Immature natural killer cell (primary cell): Measurements from ENCODE around the gene RAC2. TPM values are rescaled to one million over a fixed set of nuclear protein-coding genes. Genes with fewer than 3 reads are reported as not detected.
"Not testable (repeated sequence)": the region's sequence is repeated elsewhere in the genome, so short reads cannot be mapped to it uniquely, and the experiment has no call there.

Source experiments
- DNase-seq, 3 donors: peaks; one replicate each; pipeline ENCODE4 v3.0.0; 2022; ENCODE audit warnings: mixed read lengths in 1 of 3
- H3K27ac Mint-ChIP-seq, 6 donors: one replicate each; pipeline ENCODE4 v1.8.0; 2020; ENCODE audit warnings: mixed read lengths in 6 of 6, mild to moderate bottlenecking in 5 of 6, inconsistent platforms in 4 of 6, moderate library complexity in 3 of 6
- H3K27me3 Mint-ChIP-seq, 3 donors: one replicate each; pipeline ENCODE4 v1.8.0; 2020 to 2021; ENCODE audit warnings: low read depth in 3 of 3, mild to moderate bottlenecking in 3 of 3, mixed read lengths in 3 of 3, moderate library complexity in 3 of 3, inconsistent platforms in 1 of 3
- H3K36me3 Mint-ChIP-seq, 3 donors: one replicate each; pipeline ENCODE4 v1.8.0; 2020; ENCODE audit warnings: mixed read lengths in 3 of 3, inconsistent platforms in 2 of 3, mild to moderate bottlenecking in 2 of 3
- H3K4me1 Mint-ChIP-seq, 2 donors: one replicate each; pipeline ENCODE4 v1.8.0; 2020; ENCODE audit warnings: inconsistent platforms in 2 of 2, mild to moderate bottlenecking in 2 of 2, mixed read lengths in 2 of 2, moderate library complexity in 1 of 2
- H3K4me3 Mint-ChIP-seq, 5 donors: one replicate each; pipeline ENCODE4 v1.8.0; 2020; ENCODE audit warnings: mild to moderate bottlenecking in 5 of 5, mixed read lengths in 5 of 5, inconsistent platforms in 3 of 5, moderate library complexity in 3 of 5
- H3K9me3 Mint-ChIP-seq, 6 donors: one replicate each; pipeline ENCODE4 v1.8.0; 2020; ENCODE audit warnings: mild to moderate bottlenecking in 6 of 6, mixed read lengths in 6 of 6, inconsistent platforms in 4 of 6, moderate library complexity in 3 of 6
- polyA plus RNA-seq, 3 donors: library from polyadenylated mRNA; unstranded; fragments of 300-500 nt; fragmentation: Illumina TruSeq; gene quantifications; one replicate each; pipeline ENCODE4 v1.2.3, GENCODE V29; 2021

Gene RAC2
- polyA plus RNA-seq, 3 donors from 2014 or later = 962 to 1,843 (median 1,262) TPM

GRCh38 chr22:37242395-37242918, 1.6 kb downstream of the RAC2 start:
- H3K9me3 Mint-ChIP-seq = no peaks in the 10 kb centered on the region
- H3K4me1 Mint-ChIP-seq = peaks cover 74 to 75% of the 10 kb centered on the region in 2 donors
- peak; percentile 82 to 88 (median 84) for DNase-seq
- peak overlapping the region; percentile 95 to 99 (median 98) for H3K27ac Mint-ChIP-seq
- H3K4me3 Mint-ChIP-seq = peak overlapping the region; percentile 88 to 99 (median 98)
- peaks cover 9 to 34% (median 21%) of the 10 kb centered on the region in 3 donors for H3K36me3 Mint-ChIP-seq
- peaks cover 18 to 43% (median 18%) of the 10 kb centered on the region in 3 donors for H3K27me3 Mint-ChIP-seq

GRCh38 chr22:37241351-37242142, 2.5 kb downstream of the RAC2 start:
- Mint-ChIP-seq H3K36me3 (peaks cover 9 to 38% (median 23%) of the 10 kb centered on the region in 3 donors), H3K4me3 (peak overlapping the region; percentile 88 to 99 (median 98)), H3K4me1 (peaks cover 81 to 84% of the 10 kb centered on the region in 2 donors), H3K27me3 (peaks cover 17 to 44% (median 18%) of the 10 kb centered on the region in 3 donors), H3K9me3 (no peaks in the 10 kb centered on the region), H3K27ac (peak overlapping the region; percentile 95 to 99 (median 98))
- DNase-seq = peak; percentile 78 to 80 (median 79)

- peak overlapping the region; percentile 95 to 99 (median 98) for H3K27ac Mint-ChIP-seq
- H3K4me3 Mint-ChIP-seq = peak overlapping the region; percentile 88 to 99 (median 98)
- peaks cover 17 to 46% (median 18%) of the 10 kb centered on the region in 3 donors for H3K27me3 Mint-ChIP-seq
- peaks cover 87 to 91% of the 10 kb centered on the region in 2 donors for H3K4me1 Mint-ChIP-seq
- no peaks in the 10 kb centered on the region for H3K9me3 Mint-ChIP-seq
- no peak for DNase-seq
- H3K36me3 Mint-ChIP-seq = peaks cover 9 to 44% (median 28%) of the 10 kb centered on the region in 3 donors
These were observed 3.1 kb downstream of the RAC2 start for GRCh38 chr22:37240941-37241320.

GRCh38 chr22:37240240-37240940, 3.7 kb downstream of the RAC2 start:
- peak overlapping the region; percentile 95 to 99 (median 98) for H3K27ac Mint-ChIP-seq
- peak overlapping the region; percentile 88 to 99 (median 98) for H3K4me3 Mint-ChIP-seq
- no peaks in the 10 kb centered on the region for H3K9me3 Mint-ChIP-seq
- no peak for DNase-seq
- H3K36me3 Mint-ChIP-seq = peaks cover 9 to 48% (median 28%) of the 10 kb centered on the region in 3 donors
- H3K27me3 Mint-ChIP-seq = peaks cover 17 to 46% (median 18%) of the 10 kb centered on the region in 3 donors
- peaks cover 87 to 91% of the 10 kb centered on the region in 2 donors for H3K4me1 Mint-ChIP-seq

- Mint-ChIP-seq H3K4me3 (peak overlapping the region; percentile 84 to 99 (median 98)), H3K36me3 (peaks cover 12 to 52% (median 31%) of the 10 kb centered on the region in 3 donors), H3K9me3 (no peaks in the 10 kb centered on the region), H3K27me3 (peaks cover 17 to 45% (median 20%) of the 10 kb centered on the region in 3 donors), H3K4me1 (peaks cover 87 to 91% of the 10 kb centered on the region in 2 donors), H3K27ac (peak overlapping the region; percentile 95 to 99 (median 99))
- DNase-seq = no peak
These were observed 4.5 kb downstream of the RAC2 start for GRCh38 chr22:37239336-37240239.

GRCh38 chr22:37237371-37238268, 6.4 kb downstream of the RAC2 start:
- H3K27me3 Mint-ChIP-seq = peaks cover 9 to 35% (median 11%) of the 10 kb centered on the region in 3 donors
- H3K4me3 Mint-ChIP-seq = peak overlapping the region; percentile 76 to 93 (median 82)
- H3K9me3 Mint-ChIP-seq = no peaks in the 10 kb centered on the region
- DNase-seq = no peak
- H3K36me3 Mint-ChIP-seq = peaks cover 13 to 56% (median 31%) of the 10 kb centered on the region in 3 donors
- peaks cover 97 to 98% of the 10 kb centered on the region in 2 donors for H3K4me1 Mint-ChIP-seq
- peak overlapping the region; percentile 95 to 99 (median 99) for H3K27ac Mint-ChIP-seq

GRCh38 chr22:37235897-37236607, 8.0 kb downstream of the RAC2 start:
- Mint-ChIP-seq H3K27me3 (peaks cover 3 to 23% (median 5%) of the 10 kb centered on the region in 3 donors), H3K4me3 (peak overlapping the region; percentile 64 to 73 (median 69)), H3K4me1 (peaks cover 98% of the 10 kb centered on the region in 2 donors), H3K9me3 (no peaks in the 10 kb centered on the region), H3K27ac (peak overlapping the region; percentile 94 to 100 (median 99)), H3K36me3 (peaks cover 19 to 58% (median 28%) of the 10 kb centered on the region in 3 donors)
- no peak for DNase-seq

- H3K9me3 Mint-ChIP-seq = no peaks in the 10 kb centered on the region
- H3K27ac Mint-ChIP-seq = peak overlapping the region; percentile 94 to 100 (median 99)
- peak overlapping the region; percentile 68 to 84 (median 70) for H3K4me3 Mint-ChIP-seq
- DNase-seq = no peak
- peaks cover 2 to 26% (median 8%) of the 10 kb centered on the region in 3 donors for H3K27me3 Mint-ChIP-seq
- peaks cover 98% of the 10 kb centered on the region in 2 donors for H3K4me1 Mint-ChIP-seq
- peaks cover 22 to 58% (median 22%) of the 10 kb centered on the region in 3 donors for H3K36me3 Mint-ChIP-seq
These were observed 9.0 kb downstream of the RAC2 start for GRCh38 chr22:37234736-37235711.

- H3K36me3 Mint-ChIP-seq = peaks cover 22 to 65% (median 22%) of the 10 kb centered on the region in 3 donors
- no peaks in the 10 kb centered on the region for H3K9me3 Mint-ChIP-seq
- H3K4me3 Mint-ChIP-seq = peak overlapping the region; percentile 68 to 84 (median 70)
- H3K4me1 Mint-ChIP-seq = peaks cover 98% of the 10 kb centered on the region in 2 donors
- no peak for DNase-seq
- peak overlapping the region; percentile 98 to 100 (median 99) for H3K27ac Mint-ChIP-seq
- H3K27me3 Mint-ChIP-seq = peaks cover 2 to 35% (median 15%) of the 10 kb centered on the region in 3 donors
These were observed 10.1 kb downstream of the RAC2 start for GRCh38 chr22:37233751-37234631.

- Mint-ChIP-seq H3K36me3 (peaks cover 19 to 65% (median 21%) of the 10 kb centered on the region in 3 donors), H3K4me1 (peaks cover 98% of the 10 kb centered on the region in 2 donors), H3K4me3 (peak overlapping the region; percentile 5 to 56 (median 41)), H3K27me3 (peaks cover 2 to 28% (median 13%) of the 10 kb centered on the region in 3 donors), H3K27ac (peak overlapping the region; percentile 98 to 100 (median 99))
- H3K9me3 Mint-ChIP-seq, DNase-seq: not testable (repeated sequence)
These were observed 10.7 kb downstream of the RAC2 start for GRCh38 chr22:37233371-37233750.
